ENCODE results near the gene SCD5. TPM values are rescaled to one million over a fixed set of nuclear protein-coding genes. Genes with fewer than 3 reads are reported as not detected.

SCD5 gene
- total and polyA plus RNA-seq, 2 of the 4 experiments (the other 2 are of a cell fraction): 12.4 to 13.5 TPM

GRCh38 chr4:82782626-82783345 lies 15.8 kb downstream of the SCD5 start:
- Histone ChIP-seq H3K36me3 (ENCODE audit: control insufficient read depth, insufficient read depth, low read length) (no peaks in the 10 kb centered on the region), H3K27ac (ENCODE audit: insufficient read depth, low read length) (no peak overlapping the region), H3K4ac (ENCODE audit: low read depth, low read length) (no peak overlapping the region), H4K20me1 (ENCODE audit: insufficient read depth, low read length) (peaks cover 8% of the 10 kb centered on the region; the same call in 1 of the 2 replicates), H3K27me3 (ENCODE audit: control insufficient read depth, insufficient read depth, low read length) (no peaks in the 10 kb centered on the region), H3K4me2 (ENCODE audit: low read depth, low read length) (no peak overlapping the region), H2BK20ac (ENCODE audit: low read depth, low read length) (no peak overlapping the region), H2AK9ac (replicated peaks; ENCODE audit: low read depth, low read length, poor library complexity) (no peak overlapping the region), H4K5ac (ENCODE audit: low read depth, low read length) (no peak overlapping the region), H3K23ac (ENCODE audit: low read depth, low read length) (no peak overlapping the region), H4K8ac (ENCODE audit: low read depth in 2 of 2, low read length in 2 of 2) (no peak overlapping the region), H3K9me1 (ENCODE audit: insufficient read depth, low read length) (peaks cover 12% of the 10 kb centered on the region), H2AK5ac (ENCODE audit: low read depth, low read length) (no peak overlapping the region), H3K79me1 (ENCODE audit: low read depth in 1 of 2, low read length in 2 of 2) (peaks cover 28 to 42% of the 10 kb centered on the region in 2 experiments), H2BK120ac (ENCODE audit: low read depth, low read length) (no peak overlapping the region), H2AFZ (replicated peaks; ENCODE audit: low read length, poor library complexity) (no peak overlapping the region), H3K9ac (ENCODE audit: low read depth, low read length) (no peak overlapping the region), H3K4me1 (ENCODE audit: control insufficient read depth, insufficient read depth, low read length) (peaks cover 10% of the 10 kb centered on the region), H3K18ac (ENCODE audit: low read depth, low read length) (no peak overlapping the region), H2BK15ac (ENCODE audit: low read depth, low read length) (no peak overlapping the region), H2BK5ac (ENCODE audit: low read depth, low read length, poor library complexity, severe bottlenecking) (no peak overlapping the region), H3K9me3 (ENCODE audit: control insufficient read depth, insufficient read depth, low read length) (no peaks in the 10 kb centered on the region), H3K56ac (ENCODE audit: extremely low read depth, insufficient read depth, low read length) (no peak overlapping the region), H4K91ac (ENCODE audit: insufficient read depth, low read depth, low read length) (no peak overlapping the region), H3K14ac (replicated peaks; ENCODE audit: low read depth, low read length) (no peak overlapping the region), H3K4me3 (ENCODE audit: insufficient read depth, low read depth, low read length) (no peak overlapping the region)
- no TSS peak for BruUV-seq (replicated peaks)
- in situ Hi-C loops (cut with MboI; ENCODE audit: low sequenced_read_pairs): no loop called here
- ATAC-seq (ENCODE audit: low read depth): no peak
- TF ChIP-seq SMC3 (IDR thresholded peaks at IDR 0.05; ENCODE audit: low read depth, low read length) (no peak), ELK1 (IDR thresholded peaks at IDR 0.05; ENCODE audit: borderline replicate concordance, low read depth, low read length) (no peak), NFE2L2 (IDR thresholded peaks at IDR 0.05; ENCODE audit: low read depth, low read length) (no peak), CEBPB (IDR thresholded peaks at IDR 0.05; ENCODE audit: low read depth, low read length) (no peak), CTCF (conservative IDR thresholded peaks at IDR 0.05; ENCODE audit: low read depth, low read length) (no peak), MAZ (IDR thresholded peaks at IDR 0.05; ENCODE audit: borderline replicate concordance, low read depth, low read length) (no peak), POLR2A (IDR thresholded peaks at IDR 0.05; ENCODE audit: low read depth, low read length) (no peak), RAD21 (IDR thresholded peaks at IDR 0.05; ENCODE audit: low read length) (no peak), USF2 (IDR thresholded peaks at IDR 0.05; ENCODE audit: low read depth, low read length) (no peak), MAFK (IDR thresholded peaks at IDR 0.05; ENCODE audit: low read depth, low read length) (no peak)
- no CpG with 5 or more reads among the region's 5 CpGs for WGBS, 2 experiments (ENCODE audit: extremely low coverage in 2 of 2, insufficient read length in 1 of 2)
- DNase-seq: no peak
- dilution Hi-C loops (cut with HindIII; ENCODE audit: low sequenced_read_pairs, unreplicated experiment): no loop called here
- intact Hi-C loops (cut with micrococcal nuclease): no loop called here
- POLR2A ChIA-PET (ENCODE audit: unreplicated experiment): no interaction called here
- CTCF ChIA-PET: no interaction called here

All from IMR-90 (cell line).